A673 (cell line): ENCODE measurements around the gene MAPK9. TPM values are rescaled to one million over a fixed set of nuclear protein-coding genes. Genes with fewer than 3 reads are reported as not detected.

ENCODE experiments used
- BruUV-seq: library from RNA; stranded (reverse); fragments of 400-500 nt; replicated peaks from 2 replicates; lab custom pipeline; 2021; lab: Mats Ljungman, UMichigan
- CTCF ChIA-PET: fragments of 300-600 bp; sonication (Branson Sonifier 250); formaldehyde crosslinking; loops from one replicate; lab custom pipeline; 2022; ENCODE audit warnings: antibody characterized with exemption; lab: Charles Lee
- POLR2A ChIA-PET: fragments of 300-600 bp; sonication (Branson Sonifier 250); formaldehyde crosslinking; loops from one replicate; lab custom pipeline; 2022; ENCODE audit warnings: antibody characterized with exemption; ENCODE audit not compliant: low non-redundant PET; lab: Charles Lee
- DNase-seq: peaks from one replicate; pipeline ENCODE4 v3.0.0-alpha.2; 2015; ENCODE audit warnings: low spot score
- H3K27ac ChIP-seq: fragments of 200-600 bp; sonication (generic); 2 replicates; pipeline ENCODE4 v1.5.1; 2016; ENCODE audit warnings: mixed run types, low read depth, mild to moderate bottlenecking, mixed read lengths, antibody characterized with exemption, low read length; ENCODE audit not compliant: poor library complexity, severe bottlenecking
- H3K27me3 ChIP-seq: fragments of 200-600 bp; sonication (generic); replicated peaks from 2 replicates; pipeline ENCODE4 v1.6.1; 2017; ENCODE audit warnings: mixed run types, low read depth, mild to moderate bottlenecking, mixed read lengths, antibody characterized with exemption, low read length; ENCODE audit not compliant: insufficient read depth, poor library complexity
- H3K36me3 ChIP-seq: fragments of 200-600 bp; sonication (generic); 2 replicates; pipeline ENCODE4 v1.6.1; 2016; ENCODE audit warnings: mixed run types, mild to moderate bottlenecking, mixed read lengths, antibody characterized with exemption, low read length; ENCODE audit not compliant: insufficient read depth, poor library complexity, severe bottlenecking
- H3K4me1 ChIP-seq: fragments of 200-600 bp; sonication (generic); 2 replicates; pipeline ENCODE4 v1.6.1; 2017; ENCODE audit warnings: mixed run types, mild to moderate bottlenecking, mixed read lengths, antibody characterized with exemption, low read length; ENCODE audit not compliant: insufficient read depth, poor library complexity, severe bottlenecking
- H3K4me3 ChIP-seq: fragments of 200-600 bp; sonication (generic); 2 replicates; pipeline ENCODE4 v1.5.1; 2016; ENCODE audit warnings: low read depth, mixed run types, mild to moderate bottlenecking, mixed read lengths, low read length; ENCODE audit not compliant: poor library complexity, severe bottlenecking
- H3K9me3 ChIP-seq: fragments of 200-600 bp; sonication (generic); 2 replicates; pipeline ENCODE4 v1.6.1; 2016; ENCODE audit warnings: mixed run types, low read depth, mild to moderate bottlenecking, mixed read lengths, antibody characterized with exemption, low read length; ENCODE audit not compliant: poor library complexity, severe bottlenecking
- CTCF ChIP-seq: fragments of 300-800, 200-600 bp; sonication (generic); conservative IDR thresholded peaks from 2 replicates; pipeline ENCODE4 v1.5.1; 2017; ENCODE audit warnings: low read depth, mild to moderate bottlenecking, antibody characterized with exemption, low read length, moderate library complexity, mixed read lengths
- EZH2 ChIP-seq: fragments of 200-600 bp; sonication (generic); IDR thresholded peaks from 2 replicates; pipeline ENCODE4 v1.6.1; 2017; ENCODE audit warnings: borderline replicate concordance, low read depth, mild to moderate bottlenecking, mixed read lengths, antibody characterized with exemption, low read length; ENCODE audit not compliant: poor library complexity, severe bottlenecking
- intact Hi-C: fragments of 100-400 bp; cut with micrococcal nuclease; formaldehyde crosslinking; loops from one replicate; pipeline ENCODE4 v1.10.0; 2022; ENCODE audit not compliant: unreplicated experiment
- total RNA-seq: library from RNA; stranded (reverse); gene quantifications from 2 replicates; pipeline ENCODE4 v1.2.3, GENCODE V29; 2021

Gene MAPK9
- total RNA-seq, 1 experiment from 2014 or later: 34.4 TPM

- CTCF ChIA-PET: no interaction called here
Observed at GRCh38 chr5:180284149-180284548, 7.7 kb downstream of the MAPK9 start.

GRCh38 chr5:180283026-180283615 lies 8.8 kb downstream of the MAPK9 start:
- CTCF ChIA-PET: no interaction called here
- H3K27me3 ChIP-seq: no peaks in the 10 kb centered on the region
- TF ChIP-seq CTCF: no peak
- POLR2A ChIA-PET: no interaction called here
- intact Hi-C loops: no loop called here
- no peaks in the 10 kb centered on the region for H3K4me1 ChIP-seq
- DNase-seq: no peak
- BruUV-seq: no TSS peak
- H3K27ac ChIP-seq: no peak overlapping the region
- no peak overlapping the region for H3K4me3 ChIP-seq
- H3K9me3 ChIP-seq: no peaks in the 10 kb centered on the region
- peaks cover 6% of the 10 kb centered on the region for H3K36me3 ChIP-seq

More at GRCh38 chr5:180284149-180284548, 7.7 kb downstream of the MAPK9 start:
- POLR2A ChIA-PET: no interaction called here
- H3K36me3 ChIP-seq: peaks cover 5% of the 10 kb centered on the region
- no peak for TF ChIP-seq CTCF
- TF ChIP-seq EZH2: no peak
- no peaks in the 10 kb centered on the region for H3K27me3 ChIP-seq
- no TSS peak for BruUV-seq
- DNase-seq: no peak
- H3K9me3 ChIP-seq: no peaks in the 10 kb centered on the region
- H3K4me3 ChIP-seq: no peak overlapping the region
- H3K4me1 ChIP-seq: no peaks in the 10 kb centered on the region
- no peak overlapping the region for H3K27ac ChIP-seq
- intact Hi-C loops: no loop called here

GRCh38 chr5:180282281-180282680 lies 9.6 kb downstream of the MAPK9 start:
- peaks cover 12% of the 10 kb centered on the region for H3K36me3 ChIP-seq
- ChIA-PET CTCF (no interaction called here), POLR2A (no interaction called here)
- H3K27ac ChIP-seq: no peak overlapping the region
- DNase-seq: no peak
- no peaks in the 10 kb centered on the region for H3K9me3 ChIP-seq
- no peak overlapping the region for H3K4me3 ChIP-seq
- BruUV-seq: no TSS peak
- intact Hi-C loops: no loop called here
- TF ChIP-seq CTCF: no peak
- TF ChIP-seq EZH2: no peak
- H3K27me3 ChIP-seq: no peaks in the 10 kb centered on the region
- no peaks in the 10 kb centered on the region for H3K4me1 ChIP-seq
